ENCODE results near the gene PITPNB. TPM values are rescaled to one million over a fixed set of nuclear protein-coding genes. Genes with fewer than 3 reads are reported as not detected.

Gene PITPNB
- total and polyA plus RNA-seq, 7 donors, result 20.4 to 135 (median 79.9) TPM

DNA sequence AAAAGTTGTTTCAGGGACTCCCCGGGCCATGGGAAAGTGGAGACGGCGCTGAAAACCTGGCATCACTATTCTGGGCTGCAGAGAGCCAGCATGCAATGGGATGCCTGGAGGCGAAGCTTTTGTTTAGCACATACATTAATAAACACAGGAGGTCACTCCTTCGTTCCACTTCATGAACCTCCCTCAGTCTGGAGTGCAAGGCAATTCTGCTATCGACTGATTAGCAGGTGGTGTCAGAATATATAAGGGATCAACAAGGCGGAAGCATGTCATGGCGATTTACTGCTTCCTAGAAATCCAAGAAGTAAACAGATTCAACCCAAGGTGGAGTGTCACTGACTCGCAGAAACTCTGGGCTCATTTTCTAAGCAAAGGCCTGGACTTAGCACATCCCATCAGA, 72.1 kb downstream of the PITPNB start:
- Histone ChIP-seq H3K4me1 (peaks cover 0 to 42% (median 24%) of the 10 kb centered on the region in 4 donors), H3K9me3 (no peaks in the 10 kb centered on the region), H3K4me3 (no peak overlapping the region), H3K27ac (no peak overlapping the region), H3K27me3 (no peaks in the 10 kb centered on the region), H3K36me3 (peaks cover 4 to 27% (median 15%) of the 10 kb centered on the region in 4 donors)
- intact Hi-C loops (cut with DNase I), result no loop called here
- DNase-seq, result no peak
- no peak for TF ChIP-seq EP300 (IDR thresholded peaks at IDR 0.05)
- TF ChIP-seq, protein P1, sequence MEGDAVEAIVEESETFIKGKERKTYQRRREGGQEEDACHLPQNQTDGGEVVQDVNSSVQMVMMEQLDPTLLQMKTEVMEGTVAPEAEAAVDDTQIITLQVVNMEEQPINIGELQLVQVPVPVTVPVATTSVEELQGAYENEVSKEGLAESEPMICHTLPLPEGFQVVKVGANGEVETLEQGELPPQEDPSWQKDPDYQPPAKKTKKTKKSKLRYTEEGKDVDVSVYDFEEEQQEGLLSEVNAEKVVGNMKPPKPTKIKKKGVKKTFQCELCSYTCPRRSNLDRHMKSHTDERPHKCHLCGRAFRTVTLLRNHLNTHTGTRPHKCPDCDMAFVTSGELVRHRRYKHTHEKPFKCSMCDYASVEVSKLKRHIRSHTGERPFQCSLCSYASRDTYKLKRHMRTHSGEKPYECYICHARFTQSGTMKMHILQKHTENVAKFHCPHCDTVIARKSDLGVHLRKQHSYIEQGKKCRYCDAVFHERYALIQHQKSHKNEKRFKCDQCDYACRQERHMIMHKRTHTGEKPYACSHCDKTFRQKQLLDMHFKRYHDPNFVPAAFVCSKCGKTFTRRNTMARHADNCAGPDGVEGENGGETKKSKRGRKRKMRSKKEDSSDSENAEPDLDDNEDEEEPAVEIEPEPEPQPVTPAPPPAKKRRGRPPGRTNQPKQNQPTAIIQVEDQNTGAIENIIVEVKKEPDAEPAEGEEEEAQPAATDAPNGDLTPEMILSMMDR (IDR thresholded peaks at IDR 0.05), result no peak
- TF ChIP-seq POLR2A (IDR thresholded peaks at IDR 0.05), result no peak
- TF ChIP-seq POLR2AphosphoS5 (IDR thresholded peaks at IDR 0.05), result no peak
- 88 to 93% methylated on average over 9 of the region's 9 CpGs for WGBS, 2 donors

DNA sequence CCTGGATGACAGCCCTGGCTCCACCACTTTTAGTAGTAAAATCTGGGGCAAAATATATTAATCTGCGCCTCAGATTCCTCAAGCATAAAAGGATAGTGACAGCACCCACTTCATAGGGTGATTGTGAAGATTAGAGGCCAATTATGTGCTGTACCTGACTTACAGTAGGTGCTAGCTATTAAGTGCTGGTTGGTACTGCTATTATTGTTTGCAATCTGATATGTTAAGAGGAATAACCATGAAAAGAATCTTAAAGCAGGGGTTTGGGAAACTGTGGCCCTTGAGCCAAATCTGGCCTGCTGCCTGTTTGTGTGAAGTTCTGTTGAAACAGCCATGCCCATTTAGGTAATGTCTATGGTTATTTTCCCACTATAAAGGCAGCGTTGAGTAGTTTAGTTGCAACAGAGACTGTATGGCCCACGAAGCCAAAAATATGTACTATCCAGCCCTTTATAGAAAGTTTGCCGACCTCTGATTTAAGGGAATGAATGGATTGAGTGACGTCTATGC, 72.8 kb downstream of the PITPNB start:
- intact Hi-C loops (cut with DNase I), result no loop called here
- H3K36me3 ChIP-seq, result peaks cover 0 to 21% (median 9%) of the 10 kb centered on the region in 4 donors
- peaks cover 0 to 42% (median 24%) of the 10 kb centered on the region in 4 donors for H3K4me1 ChIP-seq
- 92 to 94% methylated on average over 5 of the region's 5 CpGs for WGBS, 2 donors
- no peak for DNase-seq
- H3K27ac ChIP-seq, result no peak overlapping the region
- no peaks in the 10 kb centered on the region for H3K9me3 ChIP-seq
- no peak overlapping the region for H3K4me3 ChIP-seq
- H3K27me3 ChIP-seq, result no peaks in the 10 kb centered on the region
- TF ChIP-seq POLR2AphosphoS5 (IDR thresholded peaks at IDR 0.05) (no peak), EP300 (IDR thresholded peaks at IDR 0.05) (no peak), POLR2A (IDR thresholded peaks at IDR 0.05) (no peak)
- TF ChIP-seq, protein P1 (IDR thresholded peaks at IDR 0.05), result no peak

DNA sequence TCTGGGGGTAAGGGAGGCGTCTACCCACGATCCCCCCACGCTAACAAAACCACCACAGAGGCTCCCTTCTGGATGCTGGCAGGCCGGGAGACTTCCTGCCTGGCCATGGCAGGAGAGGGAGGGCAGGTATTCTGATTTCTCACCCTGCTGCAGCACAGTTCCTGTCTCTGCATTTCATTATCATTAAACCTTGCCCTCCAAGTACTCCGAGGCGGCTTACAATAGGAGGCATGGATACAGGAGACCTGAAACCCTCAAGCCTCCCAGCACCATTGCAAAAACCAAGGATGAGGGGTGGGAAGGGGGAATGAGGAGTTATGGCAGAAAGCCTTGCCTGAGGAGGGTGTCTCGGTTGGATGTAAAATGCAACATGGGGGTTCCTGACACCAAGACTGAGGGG, 73.4 kb downstream of the PITPNB start:
- peak; percentile 41 for DNase-seq
- TF ChIP-seq, protein P1 (IDR thresholded peaks at IDR 0.05), result no peak
- TF ChIP-seq POLR2A (IDR thresholded peaks at IDR 0.05), result no peak
- TF ChIP-seq POLR2AphosphoS5 (IDR thresholded peaks at IDR 0.05), result no peak
- no peak for TF ChIP-seq EP300 (IDR thresholded peaks at IDR 0.05)
- peaks cover 0 to 38% (median 24%) of the 10 kb centered on the region in 4 donors for H3K4me1 ChIP-seq
- H3K4me3 ChIP-seq, result no peak overlapping the region
- peaks cover 0 to 23% (median 6%) of the 10 kb centered on the region in 4 donors for H3K36me3 ChIP-seq
- 87 to 89% methylated on average over 7 of the region's 7 CpGs for WGBS, 2 donors
- no peaks in the 10 kb centered on the region for H3K27me3 ChIP-seq
- intact Hi-C loops (cut with DNase I), result no loop called here
- H3K9me3 ChIP-seq, result no peaks in the 10 kb centered on the region
- H3K27ac ChIP-seq, result peak overlapping the region in 1 of 4 donors; percentile 41

DNA sequence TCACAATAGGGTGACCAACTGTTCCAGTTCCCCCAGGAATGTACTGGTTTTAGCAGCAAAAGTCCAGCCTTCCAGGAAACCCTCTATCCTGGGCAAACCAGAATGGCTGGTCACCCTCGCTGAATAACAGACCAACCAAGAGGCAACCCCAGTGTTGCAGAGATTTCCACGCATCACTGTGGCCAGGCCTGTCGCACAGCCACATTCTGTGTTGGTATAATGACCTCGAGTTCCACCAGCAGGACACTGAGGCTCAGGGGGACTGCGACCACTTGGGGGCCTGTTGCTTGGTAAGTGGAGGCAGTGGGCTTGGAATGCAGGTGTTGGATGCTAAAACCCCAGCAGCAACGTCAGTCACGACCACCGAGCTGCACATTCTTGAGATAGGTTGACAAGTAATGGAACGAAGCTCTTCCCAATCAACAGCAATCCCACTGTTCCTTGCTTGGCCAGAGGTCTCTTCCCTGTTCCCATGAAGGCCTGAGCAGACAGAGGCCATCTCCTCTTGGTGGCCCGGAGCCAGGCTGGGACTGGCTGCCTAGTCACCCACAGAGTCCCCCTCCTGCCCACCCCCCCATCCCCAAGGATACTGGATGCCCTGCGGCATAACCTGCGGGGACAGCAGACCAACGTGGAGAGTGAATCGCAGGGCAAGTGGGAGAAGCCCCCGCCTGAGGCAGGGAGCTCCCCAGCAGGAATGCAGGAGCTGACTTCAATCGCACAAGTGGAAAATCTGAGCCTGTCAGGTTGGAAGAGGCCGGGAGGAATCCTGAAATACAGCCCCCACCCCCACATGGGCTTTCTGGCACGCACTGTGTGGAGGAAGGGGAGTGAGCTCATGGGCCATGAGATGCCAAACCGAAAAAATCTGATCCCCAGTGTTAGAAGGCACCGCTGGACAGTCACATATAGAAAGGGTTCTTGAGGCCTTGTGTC, 74.1 kb downstream of the PITPNB start:
- intact Hi-C loops (cut with DNase I), result no loop called here
- Histone ChIP-seq H3K36me3 (peaks cover 0 to 24% (median 4%) of the 10 kb centered on the region in 4 donors), H3K9me3 (no peaks in the 10 kb centered on the region), H3K27ac (peak overlapping the region in 1 of 4 donors; percentile 41), H3K27me3 (no peaks in the 10 kb centered on the region), H3K4me1 (peaks cover 0 to 31% (median 17%) of the 10 kb centered on the region in 4 donors), H3K4me3 (no peak overlapping the region)
- WGBS, 2 donors, result 93% methylated on average over 20 of the region's 20 CpGs
- TF ChIP-seq EP300 (IDR thresholded peaks at IDR 0.05) (no peak), POLR2AphosphoS5 (IDR thresholded peaks at IDR 0.05) (no peak), POLR2A (IDR thresholded peaks at IDR 0.05) (no peak)
- TF ChIP-seq, protein P1 (IDR thresholded peaks at IDR 0.05), result no peak
- DNase-seq, result peak; percentile 61

All from sigmoid colon (tissue), 7 donors.